ENCODE measurements around the gene KRTAP19-7.
A peak's percentile ranks its signal among the peaks of the same experiment; 100 is the strongest.

KRTAP19-7 gene, protein sequence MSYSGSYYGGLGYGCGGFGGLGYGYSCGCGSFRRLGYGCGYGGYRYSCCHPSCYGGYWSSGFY

GRCh38 chr21:30561264-30561895, at the start of gene KRTAP19-7:
TSS of gene KRTAP19-7 (minus strand) at chr21:30561314. CDS start at chr21:30561289, 25 bp downstream.
- no peak for DNase-seq

DNA sequence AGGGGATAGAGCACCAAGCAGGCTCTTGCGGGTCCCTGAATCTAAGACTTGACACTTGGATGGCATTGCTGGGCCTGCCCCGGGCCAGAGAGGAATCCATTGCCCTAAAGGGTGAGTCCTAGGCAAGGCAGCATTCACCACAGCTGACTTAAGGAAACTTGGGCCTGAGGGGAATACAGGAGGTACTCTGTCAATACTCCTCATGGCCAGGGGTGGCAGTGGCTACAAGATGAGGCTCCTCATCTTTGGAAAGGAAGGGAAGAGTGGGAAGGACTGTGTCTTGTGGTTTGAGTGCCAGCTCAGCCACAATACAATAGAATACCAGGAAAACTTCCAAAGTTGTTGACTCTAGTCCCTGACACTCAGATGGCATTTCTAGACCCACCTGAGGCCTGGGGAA, 44.9 kb upstream of the KRTAP19-7 start:
- no peak for DNase-seq

DNA sequence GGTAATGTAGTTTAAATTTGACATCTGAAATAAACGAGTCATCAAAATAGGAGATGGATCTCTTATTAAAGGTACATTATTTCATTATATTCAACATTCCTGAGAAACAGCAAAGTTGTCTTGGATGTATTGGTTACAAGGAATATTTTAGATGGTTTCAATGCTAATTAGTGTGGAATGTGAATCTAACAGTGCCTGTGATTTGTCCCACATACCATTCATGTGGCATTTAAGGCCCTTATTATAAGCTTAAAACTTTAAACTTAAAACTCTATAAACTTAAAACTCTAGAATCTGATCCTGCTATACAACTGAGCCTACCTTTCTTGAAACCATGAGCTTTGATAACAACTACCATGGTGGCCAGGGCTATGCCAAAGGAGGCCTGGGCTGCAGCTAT, 39.7 kb upstream of the KRTAP19-7 start, which contains the start of gene KRTAP22-1:
TSS of gene KRTAP22-1 (plus strand) at position 301 of the 400 bp plus-strand sequence.
- DNase-seq = no peak

- no peak for DNase-seq
These were observed 37.7 kb upstream of the KRTAP19-7 start, which contains the start of gene KRTAP6-2 for GRCh38 chr21:30598802-30599201. TSS of gene KRTAP6-2 (minus strand) at chr21:30598902. CDS start at chr21:30598874, 28 bp downstream.

GRCh38 chr21:30592140-30592539, 31.0 kb upstream of the KRTAP19-7 start, which contains the start of gene KRTAP6-3:
TSS of gene KRTAP6-3 (plus strand) at chr21:30592440. CDS start at chr21:30592446, 6 bp downstream.
- no peak for DNase-seq

DNA sequence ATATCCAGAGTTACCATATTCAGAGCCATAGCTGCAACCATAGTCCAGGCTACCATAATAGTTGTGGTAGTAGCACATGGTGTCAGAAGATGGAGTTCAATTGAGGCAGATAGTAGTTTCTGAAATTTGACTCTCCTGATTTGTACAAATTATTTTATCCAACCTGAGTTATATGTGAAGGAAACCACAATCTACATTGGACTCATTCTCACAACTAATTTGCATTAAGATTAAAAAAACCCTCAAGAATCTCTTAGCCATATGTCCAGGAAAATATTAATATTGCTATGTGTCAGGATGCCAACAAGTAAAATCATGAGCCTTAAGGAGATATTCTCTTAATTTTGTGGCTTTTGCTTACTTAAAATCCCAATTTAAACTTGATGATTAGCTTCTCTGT, 29.2 kb upstream of the KRTAP19-7 start, which contains the start of gene KRTAP22-2:
TSS of gene KRTAP22-2 (minus strand) at position 101 of the 400 bp plus-strand sequence.
- DNase-seq = no peak

GRCh38 chr21:30582870-30583269, 21.8 kb upstream of the KRTAP19-7 start:
- no peak for DNase-seq

DNA sequence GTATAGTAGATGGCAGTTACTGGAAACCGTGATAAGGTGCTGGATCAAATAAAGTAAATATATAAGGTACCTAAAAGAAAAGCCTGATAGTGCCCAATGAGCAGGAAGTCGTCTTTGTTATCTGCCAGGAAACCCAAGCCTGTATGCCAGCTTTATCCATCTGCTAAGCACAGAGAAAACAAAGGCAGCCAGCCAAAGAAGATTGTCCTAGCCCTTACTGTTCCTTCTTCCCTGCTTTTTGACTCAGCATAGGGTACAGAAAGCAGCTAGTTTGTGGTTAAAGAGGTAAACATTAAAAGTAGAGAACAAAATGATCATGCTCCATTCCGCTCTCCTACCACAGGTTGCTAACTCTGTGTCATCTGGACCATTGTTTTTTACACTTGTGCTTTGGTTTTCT, 19.0 kb upstream of the KRTAP19-7 start:
- no peak for DNase-seq

DNA sequence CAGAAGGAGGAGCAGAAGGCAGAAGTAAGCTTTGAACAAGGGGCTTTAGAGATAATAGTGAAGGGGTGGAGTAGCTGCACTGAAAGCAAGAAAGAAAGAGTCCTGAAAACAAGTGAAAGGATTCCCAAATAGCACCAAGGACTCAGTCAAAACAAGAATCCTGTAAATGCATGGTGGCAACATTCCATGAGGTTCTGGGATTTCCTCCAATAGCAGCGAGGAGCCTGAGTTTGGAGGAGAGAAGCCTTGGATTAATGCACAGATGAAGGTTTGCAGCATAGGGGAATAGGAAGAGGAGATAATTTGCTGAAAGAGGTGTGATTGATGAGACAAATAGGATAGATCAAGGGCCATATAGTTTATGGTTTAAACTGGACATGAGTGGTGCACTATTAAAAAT, 18.2 kb upstream of the KRTAP19-7 start:
- DNase-seq = no peak

GRCh38 chr21:30577766-30578165, 16.7 kb upstream of the KRTAP19-7 start:
- DNase-seq = peak in 3 of 56 donors; percentile 6 to 29 (median 9)

DNA sequence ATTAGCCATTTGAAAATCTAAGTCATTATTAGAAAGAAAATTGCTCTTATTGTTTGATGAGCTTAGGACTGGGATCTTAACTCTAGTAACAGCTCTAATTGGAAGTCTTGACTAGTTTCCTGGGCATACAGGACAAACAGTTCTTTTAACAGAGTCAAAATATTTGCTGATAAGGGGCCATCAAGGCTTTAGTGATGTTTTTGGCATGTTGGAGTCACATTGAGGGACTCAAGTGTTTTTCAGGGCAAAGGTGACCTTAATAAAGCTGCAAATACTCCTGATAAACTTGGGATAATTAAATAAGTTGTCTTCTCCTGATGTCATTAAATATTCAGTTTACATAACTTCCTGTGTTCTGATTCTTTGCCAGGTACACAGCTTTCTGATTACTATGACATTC, 6.5 kb upstream of the KRTAP19-7 start:
- DNase-seq = no peak

DNA sequence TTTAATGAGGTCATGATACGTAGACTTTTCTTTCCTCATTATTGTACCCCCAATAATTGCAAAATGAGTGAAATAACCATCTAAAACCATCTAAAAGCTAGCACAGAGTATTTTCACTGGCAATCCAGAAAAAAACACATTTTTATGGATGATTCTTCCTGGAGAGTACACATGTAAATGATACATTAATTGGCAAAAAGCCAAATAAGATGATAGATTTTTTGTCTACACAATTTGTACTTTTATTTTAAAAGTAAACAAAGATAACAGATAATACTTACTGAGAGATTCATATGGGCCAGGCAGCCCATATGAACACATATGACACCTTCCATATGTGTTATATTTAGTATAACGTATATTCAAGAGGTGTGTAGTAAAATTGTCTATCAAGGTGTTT, 2.5 kb upstream of the KRTAP19-7 start:
- DNase-seq = no peak

GRCh38 chr21:30563072-30563471, 2.0 kb upstream of the KRTAP19-7 start:
- DNase-seq = no peak

DNA sequence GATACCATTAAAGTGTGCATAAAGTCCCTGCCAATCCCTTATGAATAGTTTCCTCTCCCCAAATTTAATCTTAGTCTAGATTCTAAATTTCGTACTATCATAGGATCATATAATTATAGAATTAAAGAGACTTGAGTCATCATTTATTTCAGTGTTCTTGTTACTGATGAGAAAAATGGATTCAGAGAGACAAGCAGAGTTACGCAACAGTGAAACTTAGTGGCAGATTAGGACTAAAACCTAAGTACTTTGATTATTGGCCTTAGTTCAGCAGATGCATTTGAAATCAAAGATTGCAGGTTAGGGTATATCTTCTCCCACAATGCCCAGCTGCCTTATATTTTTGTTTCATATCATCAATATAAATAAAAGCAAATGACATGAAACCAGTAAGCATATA, 843 bp upstream of the KRTAP19-7 start:
- no peak for DNase-seq

- no peak for DNase-seq
These were observed 6.0 kb downstream of the KRTAP19-7 start for GRCh38 chr21:30555095-30555494.

- no peak for DNase-seq
These were observed 8.3 kb downstream of the KRTAP19-7 start for GRCh38 chr21:30552782-30553181.

- DNase-seq = no peak
These were observed 19.4 kb downstream of the KRTAP19-7 start, which contains the start of gene KRTAP19-6 for GRCh38 chr21:30541764-30542163. TSS of gene KRTAP19-6 (minus strand) at chr21:30541864. CDS start at chr21:30541833, 31 bp downstream.

GRCh38 chr21:30518876-30519275, 42.2 kb downstream of the KRTAP19-7 start:
- no peak for DNase-seq

DNA sequence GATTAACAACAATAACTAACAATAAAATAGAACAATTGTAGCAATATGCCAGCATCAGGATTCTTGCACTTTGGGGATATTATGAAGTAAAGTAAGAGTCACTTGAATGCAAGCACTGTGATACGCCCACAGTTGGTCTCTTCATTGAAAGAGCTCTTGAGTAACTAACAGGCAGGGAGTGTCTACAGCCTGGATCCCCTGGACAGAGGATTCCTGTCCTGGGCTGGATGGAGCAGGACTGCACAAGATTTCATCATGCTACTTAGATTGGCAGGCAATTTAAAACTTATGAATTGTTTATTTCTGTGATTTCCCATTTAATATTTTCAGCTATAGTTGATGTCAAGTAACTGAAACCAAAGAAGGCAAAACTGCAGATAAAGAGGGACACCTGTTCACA, 45.4 kb downstream of the KRTAP19-7 start:
- no peak for DNase-seq
